HG03354 (cell line): Measurements from ENCODE around the gene PCDHB14.
"Not testable (repeated sequence)": the region's sequence is repeated elsewhere in the genome, so short reads cannot be mapped to it uniquely, and the experiment has no call there.

Experiments
- ATAC-seq: cut with Tn5 transposase; IDR thresholded peaks from one replicate; pipeline ENCODE4 v1.9.1; 2021; ENCODE audit warnings: mild to moderate bottlenecking; ENCODE audit not compliant: unreplicated experiment, poor library complexity, severe bottlenecking

Gene PCDHB14

DNA sequence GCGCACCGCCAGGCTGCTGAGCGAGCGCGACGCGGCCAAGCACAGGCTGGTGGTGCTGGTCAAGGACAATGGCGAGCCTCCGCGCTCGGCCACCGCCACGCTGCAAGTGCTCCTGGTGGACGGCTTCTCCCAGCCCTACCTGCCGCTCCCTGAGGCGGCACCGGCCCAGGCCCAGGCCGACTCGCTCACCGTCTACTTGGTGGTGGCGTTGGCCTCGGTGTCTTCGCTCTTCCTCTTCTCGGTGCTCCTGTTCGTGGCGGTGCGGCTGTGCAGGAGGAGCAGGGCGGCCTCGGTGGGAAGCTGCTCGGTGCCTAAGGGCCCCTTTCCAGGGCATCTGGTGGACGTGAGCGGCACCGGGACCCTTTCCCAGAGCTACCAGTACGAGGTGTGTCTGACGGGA is 21.5 kb upstream of the PCDHB14 start:
- not testable (repeated sequence) for ATAC-seq

DNA sequence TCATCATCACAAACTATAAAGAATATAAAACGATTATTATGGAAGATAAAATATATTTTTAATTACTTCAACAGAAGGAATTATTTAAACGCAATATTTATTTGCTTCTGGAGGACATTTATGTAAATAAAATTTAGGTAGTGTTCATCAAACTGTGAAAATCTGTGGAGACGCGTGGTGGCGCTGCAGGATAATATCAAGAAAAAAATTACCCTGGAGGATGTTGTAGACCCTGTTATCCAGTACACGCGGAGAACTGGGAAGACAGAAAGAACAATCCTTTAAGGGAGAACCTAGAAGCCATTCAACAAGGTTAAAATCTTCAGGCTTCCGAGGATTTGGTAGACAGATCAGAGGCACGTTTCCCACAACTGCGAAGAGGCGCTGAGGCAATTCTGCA is 14.7 kb upstream of the PCDHB14 start, which contains the start of gene PCDHB12:
PCDHB12 (plus strand) TSS at position 242 of the 400 bp plus-strand sequence. CDS start 189 bp downstream, outside the sequence.
- no peak for ATAC-seq

DNA sequence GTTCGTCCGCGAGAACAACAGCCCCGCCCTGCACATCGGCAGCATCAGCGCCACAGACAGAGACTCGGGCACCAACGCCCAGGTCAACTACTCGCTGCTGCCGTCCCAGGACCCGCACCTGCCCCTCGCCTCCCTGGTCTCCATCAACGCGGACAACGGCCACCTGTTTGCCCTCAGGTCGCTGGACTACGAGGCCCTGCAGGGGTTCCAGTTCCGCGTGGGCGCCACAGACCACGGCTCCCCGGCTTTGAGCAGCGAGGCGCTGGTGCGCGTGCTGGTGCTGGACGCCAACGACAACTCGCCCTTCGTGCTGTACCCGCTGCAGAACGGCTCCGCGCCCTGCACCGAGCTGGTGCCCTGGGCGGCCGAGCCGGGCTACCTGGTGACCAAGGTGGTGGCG is 12.9 kb upstream of the PCDHB14 start:
- ATAC-seq = not testable (repeated sequence)

DNA sequence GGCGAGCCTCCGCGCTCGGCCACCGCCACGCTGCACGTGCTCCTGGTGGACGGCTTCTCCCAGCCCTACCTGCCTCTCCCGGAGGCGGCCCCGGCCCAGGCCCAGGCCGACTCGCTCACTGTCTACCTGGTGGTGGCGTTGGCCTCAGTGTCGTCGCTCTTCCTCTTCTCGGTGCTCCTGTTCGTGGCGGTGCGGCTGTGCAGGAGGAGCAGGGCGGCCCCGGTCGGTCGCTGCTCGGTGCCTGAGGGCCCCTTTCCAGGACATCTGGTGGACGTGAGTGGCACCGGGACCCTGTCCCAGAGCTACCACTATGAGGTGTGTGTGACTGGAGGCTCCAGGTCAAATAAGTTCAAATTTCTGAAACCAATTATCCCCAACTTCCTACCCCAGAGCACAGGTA is 12.3 kb upstream of the PCDHB14 start:
- ATAC-seq = not testable (repeated sequence)

DNA sequence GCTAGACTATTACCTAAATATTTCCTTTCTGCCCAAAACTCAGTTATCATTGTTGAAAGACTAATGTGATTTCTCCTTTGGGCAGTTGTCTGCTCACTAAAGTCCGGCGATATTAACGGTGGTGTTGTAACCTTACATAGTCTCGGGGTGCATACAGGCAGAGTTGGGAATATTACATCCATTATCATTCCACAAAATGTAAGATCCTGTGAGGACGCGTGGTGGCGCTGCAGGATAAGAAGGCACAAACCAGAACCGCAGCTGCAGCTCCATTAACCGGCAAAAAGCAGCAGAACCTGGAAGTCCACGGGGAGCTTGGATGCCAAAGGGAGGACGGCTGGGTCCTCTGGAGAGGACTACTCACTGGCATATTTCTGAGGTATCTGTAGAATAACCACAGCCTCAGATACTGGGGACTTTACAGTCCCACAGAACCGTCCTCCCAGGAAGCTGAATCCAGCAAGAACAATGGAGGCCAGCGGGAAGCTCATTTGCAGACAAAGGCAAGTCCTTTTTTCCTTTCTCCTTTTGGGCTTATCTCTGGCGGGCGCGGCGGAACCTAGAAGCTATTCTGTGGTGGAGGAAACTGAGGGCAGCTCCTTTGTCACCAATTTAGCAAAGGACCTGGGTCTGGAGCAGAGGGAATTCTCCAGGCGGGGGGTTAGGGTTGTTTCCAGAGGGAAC is 9.3 kb upstream of the PCDHB14 start, which contains the start of gene PCDHB13:
PCDHB13 (plus strand) TSS at position 264 of the 684 bp plus-strand sequence; CDS start at position 469, 205 bp downstream.
- not testable (repeated sequence) for ATAC-seq

DNA sequence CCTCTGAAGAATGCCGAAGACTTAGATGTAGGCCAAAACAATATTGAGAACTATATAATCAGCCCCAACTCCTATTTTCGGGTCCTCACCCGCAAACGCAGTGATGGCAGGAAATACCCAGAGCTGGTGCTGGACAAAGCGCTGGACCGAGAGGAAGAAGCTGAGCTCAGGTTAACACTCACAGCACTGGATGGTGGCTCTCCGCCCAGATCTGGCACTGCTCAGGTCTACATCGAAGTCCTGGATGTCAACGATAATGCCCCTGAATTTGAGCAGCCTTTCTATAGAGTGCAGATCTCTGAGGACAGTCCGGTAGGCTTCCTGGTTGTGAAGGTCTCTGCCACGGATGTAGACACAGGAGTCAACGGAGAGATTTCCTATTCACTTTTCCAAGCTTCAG is 8.6 kb upstream of the PCDHB14 start:
- ATAC-seq = not testable (repeated sequence)

DNA sequence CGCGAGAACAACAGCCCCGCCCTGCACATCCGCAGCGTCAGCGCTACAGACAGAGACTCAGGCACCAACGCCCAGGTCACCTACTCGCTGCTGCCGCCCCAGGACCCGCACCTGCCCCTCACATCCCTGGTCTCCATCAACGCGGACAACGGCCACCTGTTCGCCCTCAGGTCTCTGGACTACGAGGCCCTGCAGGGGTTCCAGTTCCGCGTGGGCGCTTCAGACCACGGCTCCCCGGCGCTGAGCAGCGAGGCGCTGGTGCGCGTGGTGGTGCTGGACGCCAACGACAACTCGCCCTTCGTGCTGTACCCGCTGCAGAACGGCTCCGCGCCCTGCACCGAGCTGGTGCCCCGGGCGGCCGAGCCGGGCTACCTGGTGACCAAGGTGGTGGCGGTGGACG is 7.6 kb upstream of the PCDHB14 start:
- not testable (repeated sequence) for ATAC-seq

DNA sequence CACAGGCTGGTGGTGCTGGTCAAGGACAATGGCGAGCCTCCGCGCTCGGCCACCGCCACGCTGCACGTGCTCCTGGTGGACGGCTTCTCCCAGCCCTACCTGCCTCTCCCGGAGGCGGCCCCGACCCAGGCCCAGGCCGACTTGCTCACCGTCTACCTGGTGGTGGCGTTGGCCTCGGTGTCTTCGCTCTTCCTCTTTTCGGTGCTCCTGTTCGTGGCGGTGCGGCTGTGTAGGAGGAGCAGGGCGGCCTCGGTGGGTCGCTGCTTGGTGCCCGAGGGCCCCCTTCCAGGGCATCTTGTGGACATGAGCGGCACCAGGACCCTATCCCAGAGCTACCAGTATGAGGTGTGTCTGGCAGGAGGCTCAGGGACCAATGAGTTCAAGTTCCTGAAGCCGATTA is 7.1 kb upstream of the PCDHB14 start:
- ATAC-seq = not testable (repeated sequence)

DNA sequence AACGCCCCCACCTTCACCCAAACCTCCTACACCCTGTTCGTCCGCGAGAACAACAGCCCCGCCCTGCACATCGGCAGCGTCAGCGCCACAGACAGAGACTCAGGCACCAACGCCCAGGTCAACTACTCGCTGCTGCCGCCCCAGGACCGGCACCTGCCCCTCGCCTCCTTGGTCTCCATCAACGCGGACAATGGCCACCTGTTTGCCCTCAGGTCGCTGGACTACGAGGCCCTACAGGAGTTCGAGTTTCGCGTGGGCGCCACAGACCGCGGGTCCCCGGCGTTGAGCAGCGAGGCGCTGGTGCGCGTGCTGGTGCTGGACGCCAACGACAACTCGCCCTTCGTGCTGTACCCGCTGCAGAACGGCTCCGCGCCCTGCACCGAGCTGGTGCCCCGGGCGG is 1.7 kb downstream of the PCDHB14 start:
- ATAC-seq = not testable (repeated sequence)

DNA sequence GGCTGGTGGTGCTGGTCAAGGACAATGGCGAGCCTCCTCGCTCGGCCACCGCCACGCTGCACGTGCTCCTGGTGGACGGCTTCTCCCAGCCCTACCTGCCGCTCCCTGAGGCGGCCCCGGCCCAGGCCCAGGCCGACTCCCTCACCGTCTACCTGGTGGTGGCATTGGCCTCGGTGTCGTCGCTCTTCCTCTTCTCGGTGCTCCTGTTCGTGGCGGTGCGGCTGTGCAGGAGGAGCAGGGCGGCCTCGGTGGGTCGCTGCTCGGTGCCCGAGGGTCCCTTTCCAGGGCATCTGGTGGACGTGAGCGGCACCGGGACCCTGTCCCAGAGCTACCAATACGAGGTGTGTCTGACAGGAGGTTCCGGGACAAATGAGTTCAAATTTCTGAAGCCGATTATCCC is 2.3 kb downstream of the PCDHB14 start:
- ATAC-seq = not testable (repeated sequence)

DNA sequence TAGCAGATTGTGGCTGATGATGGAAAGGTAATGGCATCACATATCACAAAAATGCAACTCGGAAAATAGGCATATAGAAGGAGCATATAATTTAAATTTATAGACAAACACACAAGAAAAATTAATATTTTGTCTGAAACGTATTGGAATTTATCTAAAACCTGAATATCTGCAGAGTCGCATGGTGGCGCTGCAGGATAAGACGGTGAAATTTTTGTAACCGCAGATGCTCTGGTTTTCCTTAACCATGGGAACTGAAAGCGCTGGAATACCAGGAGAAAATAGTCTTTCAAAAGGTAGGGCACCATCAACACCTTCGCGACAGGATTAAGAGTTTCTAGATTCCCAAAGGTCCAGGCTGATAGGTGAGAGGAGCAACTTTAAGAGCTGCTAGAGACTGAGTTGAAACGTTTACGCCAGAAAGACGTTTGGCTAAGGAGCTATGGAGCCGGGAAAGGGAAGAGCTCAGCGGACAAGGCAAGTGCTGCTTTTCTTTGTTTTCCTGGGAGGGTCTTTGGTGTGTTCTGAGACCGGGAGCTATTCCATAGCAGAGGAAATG is 11.0 kb downstream of the PCDHB14 start:
- ATAC-seq = no peak

DNA sequence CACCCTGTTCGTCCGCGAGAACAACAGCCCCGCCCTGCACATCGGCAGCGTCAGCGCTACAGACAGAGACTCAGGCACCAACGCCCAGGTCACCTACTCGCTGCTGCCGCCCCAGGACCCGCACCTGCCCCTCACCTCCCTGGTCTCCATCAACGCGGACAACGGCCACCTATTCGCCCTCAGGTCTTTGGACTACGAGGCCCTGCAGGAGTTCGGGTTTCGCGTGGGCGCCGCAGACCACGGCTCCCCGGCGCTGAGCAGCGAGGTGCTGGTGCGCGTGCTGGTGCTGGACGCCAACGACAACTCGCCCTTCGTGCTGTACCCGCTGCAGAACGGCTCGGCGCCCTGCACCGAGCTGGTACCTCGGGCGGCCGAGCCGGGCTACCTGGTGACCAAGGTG is 12.8 kb downstream of the PCDHB14 start:
- ATAC-seq = not testable (repeated sequence)

DNA sequence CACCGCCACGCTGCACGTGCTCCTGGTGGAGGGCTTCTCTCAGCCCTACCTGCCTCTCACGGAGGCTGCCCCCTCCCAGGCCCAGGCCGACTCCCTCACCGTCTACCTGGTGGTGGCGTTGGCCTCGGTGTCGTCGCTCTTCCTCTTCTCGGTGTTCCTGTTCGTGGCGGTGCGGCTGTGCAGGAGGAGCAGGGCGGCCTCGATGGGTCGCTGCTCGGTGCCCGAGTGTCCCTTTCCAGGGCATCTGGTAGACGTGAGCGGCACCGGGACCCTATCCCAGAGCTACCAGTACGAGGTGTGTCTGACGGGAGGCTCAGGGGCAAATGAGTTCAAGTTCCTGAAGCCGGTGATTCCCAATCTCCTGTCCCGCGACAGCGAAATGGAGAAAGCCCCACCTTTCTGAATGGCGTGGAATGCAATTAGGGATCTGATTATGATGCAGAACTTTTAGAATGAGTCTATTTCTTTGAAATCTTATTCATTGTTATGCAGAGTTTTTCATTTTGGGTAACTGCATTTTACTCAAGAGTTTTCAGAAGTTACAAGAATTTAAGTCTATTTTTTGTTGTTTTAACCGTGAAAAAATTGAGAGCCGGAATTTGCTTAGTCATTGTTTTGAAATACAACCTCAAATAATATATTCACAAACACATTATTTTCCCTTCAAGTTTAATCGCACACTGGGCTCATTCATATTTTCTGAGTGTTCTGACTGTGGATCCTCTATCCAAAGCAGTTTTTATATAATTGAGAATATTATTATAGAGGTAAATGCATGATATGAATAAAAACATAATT is 13.6 kb downstream of the PCDHB14 start:
- no peak for ATAC-seq

DNA sequence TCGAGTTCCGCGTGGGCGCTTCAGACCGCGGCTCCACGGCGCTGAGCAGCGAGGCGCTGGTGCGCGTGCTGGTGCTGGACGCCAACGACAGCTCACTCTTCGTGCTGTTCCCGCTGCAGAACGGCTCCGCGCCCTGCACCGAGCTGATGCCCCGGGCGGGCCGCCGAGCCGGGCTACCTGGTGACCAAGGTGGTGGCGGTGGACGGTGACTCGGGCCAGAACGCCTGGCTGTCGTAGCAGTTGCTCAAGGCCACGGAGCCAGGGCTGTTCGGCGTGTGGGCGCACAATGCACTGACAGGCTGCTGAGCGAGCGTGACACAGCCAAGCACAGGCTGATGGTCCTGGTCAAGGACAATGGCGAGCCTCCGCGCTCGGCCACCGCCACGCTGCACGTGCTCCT is 18.4 kb downstream of the PCDHB14 start:
- ATAC-seq = no peak

DNA sequence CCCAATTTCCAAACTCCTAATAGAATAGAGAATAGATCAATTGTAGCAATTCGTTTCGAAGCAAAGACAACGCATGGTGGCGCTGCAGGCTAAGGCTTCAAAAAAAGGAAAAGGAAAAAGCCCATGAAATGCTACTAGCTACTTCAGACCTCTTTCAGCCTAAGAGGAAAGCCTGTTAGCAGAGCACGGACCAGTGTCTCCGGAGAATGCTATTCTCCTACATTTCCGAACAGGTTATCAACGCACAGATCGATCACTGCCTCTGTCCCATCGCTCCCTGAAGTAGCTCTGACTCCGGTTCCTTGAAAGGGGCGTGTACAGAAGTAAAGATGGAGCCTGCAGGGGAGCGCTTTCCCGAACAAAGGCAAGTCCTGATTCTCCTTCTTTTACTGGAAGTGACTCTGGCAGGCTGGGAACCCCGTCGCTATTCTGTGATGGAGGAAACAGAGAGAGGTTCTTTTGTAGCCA is 22.1 kb downstream of the PCDHB14 start, which contains the start of gene PCDHB15:
PCDHB15 (plus strand) TSS at position 146 of the 468 bp plus-strand sequence; CDS start at position 330, 184 bp downstream.
- no peak for ATAC-seq

DNA sequence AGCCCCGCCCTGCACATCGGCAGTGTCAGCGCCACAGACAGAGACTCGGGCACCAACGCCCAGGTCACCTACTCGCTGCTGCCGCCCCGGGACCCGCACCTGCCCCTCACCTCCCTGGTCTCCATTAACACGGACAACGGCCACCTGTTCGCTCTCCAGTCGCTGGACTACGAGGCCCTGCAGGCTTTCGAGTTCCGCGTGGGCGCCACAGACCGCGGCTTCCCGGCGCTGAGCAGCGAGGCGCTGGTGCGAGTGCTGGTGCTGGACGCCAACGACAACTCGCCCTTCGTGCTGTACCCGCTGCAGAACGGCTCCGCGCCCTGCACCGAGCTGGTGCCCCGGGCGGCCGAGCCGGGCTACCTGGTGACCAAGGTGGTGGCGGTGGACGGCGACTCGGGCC is 23.8 kb downstream of the PCDHB14 start:
- ATAC-seq = not testable (repeated sequence)

DNA sequence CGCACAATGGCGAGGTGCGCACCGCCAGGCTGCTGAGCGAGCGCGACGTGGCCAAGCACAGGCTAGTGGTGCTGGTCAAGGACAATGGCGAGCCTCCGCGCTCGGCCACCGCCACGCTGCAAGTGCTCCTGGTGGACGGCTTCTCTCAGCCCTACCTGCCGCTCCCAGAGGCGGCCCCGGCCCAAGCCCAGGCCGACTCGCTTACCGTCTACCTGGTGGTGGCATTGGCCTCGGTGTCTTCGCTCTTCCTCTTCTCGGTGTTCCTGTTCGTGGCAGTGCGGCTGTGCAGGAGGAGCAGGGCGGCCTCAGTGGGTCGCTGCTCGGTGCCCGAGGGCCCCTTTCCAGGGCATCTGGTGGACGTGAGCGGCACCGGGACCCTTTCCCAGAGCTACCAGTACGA is 24.3 kb downstream of the PCDHB14 start:
- not testable (repeated sequence) for ATAC-seq

DNA sequence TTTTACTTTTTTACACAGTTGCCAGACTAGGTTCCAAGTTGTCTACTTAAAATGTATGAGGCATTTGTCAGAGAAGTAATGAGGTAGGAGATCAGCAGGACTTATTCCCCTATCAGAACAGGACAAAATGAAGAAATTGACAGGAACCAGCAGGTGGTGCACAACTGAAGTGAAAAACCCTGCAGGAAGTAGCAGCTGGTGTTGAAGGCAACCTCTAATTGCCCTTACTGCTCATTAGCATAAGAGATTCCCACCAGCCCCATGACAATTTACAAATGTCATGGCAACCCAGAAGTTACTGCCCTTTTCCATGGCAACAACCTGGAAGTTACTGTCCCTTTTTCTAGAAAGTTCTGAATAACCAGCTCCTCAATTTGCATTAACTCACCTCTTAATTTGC is 27.4 kb downstream of the PCDHB14 start:
- ATAC-seq = no peak

DNA sequence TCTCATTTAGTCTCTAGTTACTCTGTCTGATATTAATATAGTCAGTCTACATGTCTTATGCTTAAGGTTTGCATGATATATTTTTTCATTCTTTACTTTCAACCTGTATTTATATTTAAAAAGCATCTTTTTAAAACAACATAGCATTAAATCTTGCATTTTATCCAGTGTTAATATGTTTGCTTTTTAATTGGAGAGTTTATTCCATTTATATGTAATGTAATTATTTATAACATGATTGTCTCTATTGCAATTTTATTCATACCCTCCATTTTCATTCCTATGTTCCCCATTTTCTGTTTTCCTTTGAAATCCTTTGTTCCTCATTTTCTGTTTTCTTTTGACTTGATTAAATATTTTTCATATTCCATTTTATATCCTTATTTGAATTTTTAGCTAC is 35.3 kb downstream of the PCDHB14 start:
- ATAC-seq = no peak

DNA sequence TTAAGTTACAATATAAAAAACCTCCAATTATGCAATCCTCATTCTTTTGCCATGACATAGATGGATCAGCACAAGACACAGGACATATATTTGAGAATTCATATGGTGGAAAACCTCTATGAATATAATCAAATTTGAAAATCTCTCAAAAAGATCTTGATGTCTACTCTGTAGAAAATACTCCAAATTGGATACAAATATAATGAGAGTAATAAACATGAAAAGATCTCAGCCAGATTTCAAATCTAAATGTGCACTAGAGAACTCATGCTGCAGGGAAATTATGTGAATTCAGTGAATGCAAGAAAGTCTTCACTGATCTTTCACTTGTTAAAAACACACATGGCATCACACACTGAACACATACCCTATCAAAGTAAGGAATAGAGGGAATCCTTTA is 35.8 kb downstream of the PCDHB14 start:
- ATAC-seq = no peak
